GM23338 (cell line): Measurements from ENCODE around the gene NOLC1. TPM values are rescaled to one million over a fixed set of nuclear protein-coding genes. Genes with fewer than 3 reads are reported as not detected.

ENCODE experiments used
- ATAC-seq: fragments of 200-7000 bp; cut with Tn5 transposase; 3 replicates; pipeline ENCODE4 v1.9.1; 2020
- DNase-seq: peaks from one replicate; pipeline ENCODE4 v3.0.0-alpha.2; 2015; ENCODE audit warnings: low spot score
- H2AFZ ChIP-seq: fragments of 200-600 bp; sonication (generic); 2 replicates; pipeline ENCODE4 v1.8.0; 2016; ENCODE audit warnings: antibody characterized with exemption, mild to moderate bottlenecking, moderate library complexity
- H3F3A ChIP-seq: fragments of 200-600 bp; sonication (generic); replicated peaks from 2 replicates; pipeline ENCODE4 v1.8.0; 2017; ENCODE audit warnings: antibody characterized with exemption, mixed run types, low read depth
- H3K27ac ChIP-seq: fragments of 200-600 bp; sonication (generic); 2 replicates; pipeline ENCODE4 v1.6.1; 2016; ENCODE audit warnings: low read depth
- H3K27me3 ChIP-seq: fragments of 200-600 bp; sonication (generic); 2 replicates; pipeline ENCODE4 v1.8.0; 2016; ENCODE audit warnings: mild to moderate bottlenecking, mixed run types, moderate library complexity; ENCODE audit not compliant: insufficient read depth
- H3K36me3 ChIP-seq: fragments of 200-600 bp; sonication (generic); 2 replicates; pipeline ENCODE4 v1.8.0; 2016; ENCODE audit warnings: mild to moderate bottlenecking; ENCODE audit not compliant: insufficient read depth
- H3K4me1 ChIP-seq: fragments of 200-600 bp; sonication (generic); 2 replicates; pipeline ENCODE4 v1.8.0; 2016; ENCODE audit warnings: mild to moderate bottlenecking, moderate library complexity; ENCODE audit not compliant: insufficient read depth
- H3K4me2 ChIP-seq: fragments of 200-600 bp; sonication (generic); 2 replicates; pipeline ENCODE4 v1.7.1; 2017; ENCODE audit warnings: mixed run types
- H3K4me3 ChIP-seq: fragments of 200-600 bp; sonication (generic); 2 replicates; pipeline ENCODE4 v1.6.1; 2016; ENCODE audit warnings: mixed run types
- H3K79me2 ChIP-seq: fragments of 200-600 bp; sonication (generic); replicated peaks from 2 replicates; pipeline ENCODE4 v1.8.0; 2017; ENCODE audit warnings: mild to moderate bottlenecking; ENCODE audit not compliant: insufficient read depth
- H3K9me2 ChIP-seq: fragments of 200-600 bp; sonication (generic); 2 replicates; pipeline ENCODE4 v1.8.0; 2017; ENCODE audit not compliant: insufficient read depth
- H4K20me1 ChIP-seq: fragments of 200-600 bp; sonication (generic); replicated peaks from 2 replicates; pipeline ENCODE4 v1.8.0; 2017; ENCODE audit warnings: mild to moderate bottlenecking; ENCODE audit not compliant: insufficient read depth
- H3K27ac Mint-ChIP-seq: 2 replicates; pipeline ENCODE4 v1.8.0; 2020; ENCODE audit warnings: inconsistent platforms, mild to moderate bottlenecking, moderate library complexity, mixed read lengths
- H3K27me3 Mint-ChIP-seq: 3 replicates; pipeline ENCODE4 v1.8.0; 2022; ENCODE audit warnings: low read depth, mild to moderate bottlenecking, moderate library complexity, mixed read lengths, inconsistent platforms; ENCODE audit not compliant: insufficient read depth, poor library complexity
- H3K36me3 Mint-ChIP-seq: 3 replicates; pipeline ENCODE4 v1.8.0; 2021; ENCODE audit warnings: low read depth, mild to moderate bottlenecking, inconsistent platforms, moderate library complexity, mixed read lengths
- H3K4me1 Mint-ChIP-seq: 3 replicates; pipeline ENCODE4 v1.8.0; 2020; ENCODE audit warnings: mild to moderate bottlenecking, inconsistent platforms, mixed read lengths
- H3K4me3 Mint-ChIP-seq: 3 replicates; pipeline ENCODE4 v1.8.0; 2021; ENCODE audit warnings: moderate library complexity, mild to moderate bottlenecking, inconsistent platforms, mixed read lengths
- H3K9me3 Mint-ChIP-seq: 3 replicates; pipeline ENCODE4 v1.8.0; 2020; ENCODE audit warnings: moderate library complexity, mild to moderate bottlenecking, inconsistent platforms, mixed read lengths
- CREB1 ChIP-seq: fragments of 250-450 bp; sonication (Bioruptor Pico); IDR thresholded peaks from 2 replicates; pipeline ENCODE4 v1.5.0; 2020; ENCODE audit warnings: low read depth, mild to moderate bottlenecking, moderate library complexity
- CTCF ChIP-seq, 2 experiments: fragments of 200-600 bp in 1 of 2; sonication (generic) in 1 of 2; conservative IDR thresholded peaks; 2 replicates each; pipeline versions ENCODE4 v1.5.1 to v1.6.1; 2016 to 2017; ENCODE audit warnings: antibody characterized with exemption in 2 of 2, low read depth in 2 of 2, mild to moderate bottlenecking in 2 of 2, moderate library complexity in 1 of 2
- ETS1 ChIP-seq: IDR thresholded peaks from 2 replicates; pipeline ENCODE4 v1.6.1; 2016; ENCODE audit warnings: antibody characterized with exemption
- EZH2 ChIP-seq: fragments of 200-600 bp; sonication (generic); IDR thresholded peaks from one replicate; pipeline ENCODE4 v1.8.0; 2017; ENCODE audit warnings: antibody characterized with exemption, mild to moderate bottlenecking, low read depth; ENCODE audit not compliant: unreplicated experiment
- EZH2phosphoT487 ChIP-seq: fragments of 200-600 bp; sonication (generic); IDR thresholded peaks from one replicate; pipeline ENCODE4 v1.8.1; 2018; ENCODE audit warnings: antibody characterized with exemption; ENCODE audit not compliant: unreplicated experiment
- JUNB ChIP-seq: IDR thresholded peaks from one replicate; pipeline ENCODE4 v1.6.1; 2016; ENCODE audit warnings: antibody characterized with exemption; ENCODE audit not compliant: unreplicated experiment
- NANOG ChIP-seq: IDR thresholded peaks from 2 replicates; pipeline ENCODE4 v1.6.1; 2016; ENCODE audit warnings: antibody characterized with exemption, borderline replicate concordance
- POLR2AphosphoS5 ChIP-seq: IDR thresholded peaks from 2 replicates; pipeline ENCODE4 v1.6.1; 2016; ENCODE audit warnings: antibody characterized with exemption, low read depth
- STAT1 ChIP-seq: IDR thresholded peaks from one replicate; pipeline ENCODE4 v1.6.1; 2016; ENCODE audit warnings: antibody characterized with exemption; ENCODE audit not compliant: unreplicated experiment
- ZNF114 ChIP-seq: fragments of 250-450 bp; sonication (Bioruptor Pico); IDR thresholded peaks from 2 replicates; pipeline ENCODE4 v1.5.0; 2020; ENCODE audit warnings: mild to moderate bottlenecking, moderate library complexity
- ZNF331 ChIP-seq: fragments of 250-450 bp; sonication (Bioruptor Pico); IDR thresholded peaks from 2 replicates; pipeline ENCODE4 v1.5.0; 2020; ENCODE audit warnings: low read depth, mild to moderate bottlenecking, moderate library complexity
- polyA plus RNA-seq: library from polyadenylated mRNA; unstranded; fragments of >200 nt; fragmentation: Nextera tagmentation; extraction: Ambion mirVana; gene quantifications from 2 replicates; pipeline ENCODE4 v1.2.1, GENCODE V29; 2016
- total RNA-seq: library from RNA; depleted of rRNA; stranded (reverse); fragments of >200 nt; shearing (Covaris generic); gene quantifications from 2 replicates; pipeline ENCODE4 v1.2.3, GENCODE V29; 2014
- TF ChIP-seq, protein P1 (sequence below): fragments of 250-450 bp; sonication (Bioruptor Pico); IDR thresholded peaks from 2 replicates; pipeline ENCODE4 v1.5.0; 2020; ENCODE audit warnings: mild to moderate bottlenecking, moderate library complexity
- TF ChIP-seq, protein P2 (sequence below): IDR thresholded peaks from one replicate; pipeline ENCODE4 v1.6.1; 2018; ENCODE audit warnings: antibody characterized with exemption; ENCODE audit not compliant: unreplicated experiment

The NOLC1 gene
- total and polyA plus RNA-seq, 2 experiments from 2014 or later, result 126 to 178 TPM

GRCh38 chr10:102111276-102111675 is 40.9 kb upstream of the NOLC1 start:
- peaks cover 53% of the 10 kb centered on the region for H3K36me3 Mint-ChIP-seq
- Histone ChIP-seq H3K9me2 (no peaks in the 10 kb centered on the region), H3K36me3 (peaks cover 30% of the 10 kb centered on the region), H3K27ac (no peak overlapping the region), H2AFZ (no peak overlapping the region), H4K20me1 (peaks cover 39% of the 10 kb centered on the region), H3K4me1 (peaks cover 28% of the 10 kb centered on the region), H3K4me3 (no peak overlapping the region), H3F3A (peaks cover 20% of the 10 kb centered on the region; the same call in 1 of the 2 replicates), H3K27me3 (no peaks in the 10 kb centered on the region), H3K4me2 (no peak overlapping the region), H3K79me2 (peaks cover 50% of the 10 kb centered on the region)
- peaks cover 11% of the 10 kb centered on the region for H3K27me3 Mint-ChIP-seq
- peaks cover 39% of the 10 kb centered on the region for H3K4me1 Mint-ChIP-seq
- H3K9me3 Mint-ChIP-seq, result no peaks in the 10 kb centered on the region; the same call in 1 of the 3 replicates
- no peak overlapping the region for H3K4me3 Mint-ChIP-seq
- no peak for TF ChIP-seq ZNF114 (CRISPR knock-in tag)
- TF ChIP-seq EZH2phosphoT487, result no peak
- TF ChIP-seq JUNB, result no peak
- TF ChIP-seq, protein P1, sequence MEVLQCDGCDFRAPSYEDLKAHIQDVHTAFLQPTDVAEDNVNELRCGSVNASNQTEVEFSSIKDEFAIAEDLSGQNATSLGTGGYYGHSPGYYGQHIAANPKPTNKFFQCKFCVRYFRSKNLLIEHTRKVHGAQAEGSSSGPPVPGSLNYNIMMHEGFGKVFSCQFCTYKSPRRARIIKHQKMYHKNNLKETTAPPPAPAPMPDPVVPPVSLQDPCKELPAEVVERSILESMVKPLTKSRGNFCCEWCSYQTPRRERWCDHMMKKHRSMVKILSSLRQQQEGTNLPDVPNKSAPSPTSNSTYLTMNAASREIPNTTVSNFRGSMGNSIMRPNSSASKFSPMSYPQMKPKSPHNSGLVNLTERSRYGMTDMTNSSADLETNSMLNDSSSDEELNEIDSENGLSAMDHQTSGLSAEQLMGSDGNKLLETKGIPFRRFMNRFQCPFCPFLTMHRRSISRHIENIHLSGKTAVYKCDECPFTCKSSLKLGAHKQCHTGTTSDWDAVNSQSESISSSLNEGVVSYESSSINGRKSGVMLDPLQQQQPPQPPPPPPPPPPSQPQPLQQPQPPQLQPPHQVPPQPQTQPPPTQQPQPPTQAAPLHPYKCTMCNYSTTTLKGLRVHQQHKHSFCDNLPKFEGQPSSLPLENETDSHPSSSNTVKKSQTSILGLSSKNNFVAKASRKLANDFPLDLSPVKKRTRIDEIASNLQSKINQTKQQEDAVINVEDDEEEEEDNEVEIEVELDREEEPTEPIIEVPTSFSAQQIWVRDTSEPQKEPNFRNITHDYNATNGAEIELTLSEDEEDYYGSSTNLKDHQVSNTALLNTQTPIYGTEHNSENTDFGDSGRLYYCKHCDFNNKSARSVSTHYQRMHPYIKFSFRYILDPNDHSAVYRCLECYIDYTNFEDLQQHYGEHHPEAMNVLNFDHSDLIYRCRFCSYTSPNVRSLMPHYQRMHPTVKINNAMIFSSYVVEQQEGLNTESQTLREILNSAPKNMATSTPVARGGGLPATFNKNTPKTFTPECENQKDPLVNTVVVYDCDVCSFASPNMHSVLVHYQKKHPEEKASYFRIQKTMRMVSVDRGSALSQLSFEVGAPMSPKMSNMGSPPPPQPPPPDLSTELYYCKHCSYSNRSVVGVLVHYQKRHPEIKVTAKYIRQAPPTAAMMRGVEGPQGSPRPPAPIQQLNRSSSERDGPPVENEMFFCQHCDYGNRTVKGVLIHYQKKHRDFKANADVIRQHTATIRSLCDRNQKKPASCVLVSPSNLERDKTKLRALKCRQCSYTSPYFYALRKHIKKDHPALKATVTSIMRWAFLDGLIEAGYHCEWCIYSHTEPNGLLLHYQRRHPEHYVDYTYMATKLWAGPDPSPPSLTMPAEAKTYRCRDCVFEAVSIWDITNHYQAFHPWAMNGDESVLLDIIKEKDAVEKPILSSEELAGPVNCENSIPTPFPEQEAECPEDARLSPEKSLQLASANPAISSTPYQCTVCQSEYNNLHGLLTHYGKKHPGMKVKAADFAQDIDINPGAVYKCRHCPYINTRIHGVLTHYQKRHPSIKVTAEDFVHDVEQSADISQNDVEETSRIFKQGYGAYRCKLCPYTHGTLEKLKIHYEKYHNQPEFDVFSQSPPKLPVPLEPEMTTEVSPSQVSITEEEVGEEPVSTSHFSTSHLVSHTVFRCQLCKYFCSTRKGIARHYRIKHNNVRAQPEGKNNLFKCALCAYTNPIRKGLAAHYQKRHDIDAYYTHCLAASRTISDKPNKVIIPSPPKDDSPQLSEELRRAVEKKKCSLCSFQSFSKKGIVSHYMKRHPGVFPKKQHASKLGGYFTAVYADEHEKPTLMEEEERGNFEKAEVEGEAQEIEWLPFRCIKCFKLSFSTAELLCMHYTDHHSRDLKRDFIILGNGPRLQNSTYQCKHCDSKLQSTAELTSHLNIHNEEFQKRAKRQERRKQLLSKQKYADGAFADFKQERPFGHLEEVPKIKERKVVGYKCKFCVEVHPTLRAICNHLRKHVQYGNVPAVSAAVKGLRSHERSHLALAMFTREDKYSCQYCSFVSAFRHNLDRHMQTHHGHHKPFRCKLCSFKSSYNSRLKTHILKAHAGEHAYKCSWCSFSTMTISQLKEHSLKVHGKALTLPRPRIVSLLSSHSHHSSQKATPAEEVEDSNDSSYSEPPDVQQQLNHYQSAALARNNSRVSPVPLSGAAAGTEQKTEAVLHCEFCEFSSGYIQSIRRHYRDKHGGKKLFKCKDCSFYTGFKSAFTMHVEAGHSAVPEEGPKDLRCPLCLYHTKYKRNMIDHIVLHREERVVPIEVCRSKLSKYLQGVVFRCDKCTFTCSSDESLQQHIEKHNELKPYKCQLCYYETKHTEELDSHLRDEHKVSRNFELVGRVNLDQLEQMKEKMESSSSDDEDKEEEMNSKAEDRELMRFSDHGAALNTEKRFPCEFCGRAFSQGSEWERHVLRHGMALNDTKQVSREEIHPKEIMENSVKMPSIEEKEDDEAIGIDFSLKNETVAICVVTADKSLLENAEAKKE (CRISPR knock-in tag), result no peak
- TF ChIP-seq CREB1 (CRISPR knock-in tag), result no peak
- no peak for TF ChIP-seq NANOG
- no peak for TF ChIP-seq CTCF (conservative IDR thresholded peaks at IDR 0.05; ENCODE audit: low read depth in 2 of 2)
- no peak for TF ChIP-seq STAT1
- TF ChIP-seq EZH2, result no peak
- TF ChIP-seq ETS1, result no peak
- TF ChIP-seq, protein P2, sequence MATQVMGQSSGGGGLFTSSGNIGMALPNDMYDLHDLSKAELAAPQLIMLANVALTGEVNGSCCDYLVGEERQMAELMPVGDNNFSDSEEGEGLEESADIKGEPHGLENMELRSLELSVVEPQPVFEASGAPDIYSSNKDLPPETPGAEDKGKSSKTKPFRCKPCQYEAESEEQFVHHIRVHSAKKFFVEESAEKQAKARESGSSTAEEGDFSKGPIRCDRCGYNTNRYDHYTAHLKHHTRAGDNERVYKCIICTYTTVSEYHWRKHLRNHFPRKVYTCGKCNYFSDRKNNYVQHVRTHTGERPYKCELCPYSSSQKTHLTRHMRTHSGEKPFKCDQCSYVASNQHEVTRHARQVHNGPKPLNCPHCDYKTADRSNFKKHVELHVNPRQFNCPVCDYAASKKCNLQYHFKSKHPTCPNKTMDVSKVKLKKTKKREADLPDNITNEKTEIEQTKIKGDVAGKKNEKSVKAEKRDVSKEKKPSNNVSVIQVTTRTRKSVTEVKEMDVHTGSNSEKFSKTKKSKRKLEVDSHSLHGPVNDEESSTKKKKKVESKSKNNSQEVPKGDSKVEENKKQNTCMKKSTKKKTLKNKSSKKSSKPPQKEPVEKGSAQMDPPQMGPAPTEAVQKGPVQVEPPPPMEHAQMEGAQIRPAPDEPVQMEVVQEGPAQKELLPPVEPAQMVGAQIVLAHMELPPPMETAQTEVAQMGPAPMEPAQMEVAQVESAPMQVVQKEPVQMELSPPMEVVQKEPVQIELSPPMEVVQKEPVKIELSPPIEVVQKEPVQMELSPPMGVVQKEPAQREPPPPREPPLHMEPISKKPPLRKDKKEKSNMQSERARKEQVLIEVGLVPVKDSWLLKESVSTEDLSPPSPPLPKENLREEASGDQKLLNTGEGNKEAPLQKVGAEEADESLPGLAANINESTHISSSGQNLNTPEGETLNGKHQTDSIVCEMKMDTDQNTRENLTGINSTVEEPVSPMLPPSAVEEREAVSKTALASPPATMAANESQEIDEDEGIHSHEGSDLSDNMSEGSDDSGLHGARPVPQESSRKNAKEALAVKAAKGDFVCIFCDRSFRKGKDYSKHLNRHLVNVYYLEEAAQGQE, result no peak
- no peak for TF ChIP-seq POLR2AphosphoS5
- no peak for TF ChIP-seq ZNF331 (CRISPR knock-in tag)
- DNase-seq, result no peak
- H3K27ac Mint-ChIP-seq, result no peak overlapping the region
- no peak for ATAC-seq
